Measurements from ENCODE around the gene RRP8.

- TF ChIP-seq CTCF (IDR thresholded peaks at IDR 0.05; ENCODE audit: low read depth, low read length) = no peak
- no peak for TF ChIP-seq EZH2phosphoT487 (IDR thresholded peaks at IDR 0.05; ENCODE audit: low read depth)
Observed at GRCh38 chr11:6625156-6625831, 21.9 kb upstream of the RRP8 start.
